T-helper 2 cell treated with Interferon-gamma antibody and Interleukin-4, amounts not matched to agents 100 ng/mL and 5 ng/mL, for 36 hours (primary cell): Measurements from ENCODE around the gene TRAF3IP1. TPM values are rescaled to one million over a fixed set of nuclear protein-coding genes. Genes with fewer than 3 reads are reported as not detected.
"Not testable (repeated sequence)": the region's sequence is repeated elsewhere in the genome, so short reads cannot be mapped to it uniquely, and the experiment has no call there.

Experiments used
- intact Hi-C: fragments of 100-400 bp; cut with micrococcal nuclease; formaldehyde crosslinking; loops from one replicate; pipeline ENCODE4 v1.15.1; 2023
- total RNA-seq: library from RNA; stranded (reverse); gene quantifications from 2 replicates; pipeline ENCODE4 v1.2.3, GENCODE V29; 2022

The TRAF3IP1 gene
- total RNA-seq, 1 donor from 2014 or later: 7.7 TPM

- intact Hi-C loops: no loop called here
Observed at GRCh38 chr2:238306672-238306998, 13.7 kb upstream of the TRAF3IP1 start.

- intact Hi-C loops: no loop called here
Observed at GRCh38 chr2:238308177-238308576, 12.1 kb upstream of the TRAF3IP1 start.

- intact Hi-C loops: not testable (repeated sequence)
Observed at GRCh38 chr2:238310721-238311120, 9.6 kb upstream of the TRAF3IP1 start.

- intact Hi-C loops: no loop called here
Observed at GRCh38 chr2:238313289-238313990, 6.9 kb upstream of the TRAF3IP1 start.

GRCh38 chr2:238313991-238314350, 6.3 kb upstream of the TRAF3IP1 start:
- intact Hi-C loops: no loop called here

GRCh38 chr2:238314576-238314975, 5.7 kb upstream of the TRAF3IP1 start:
- intact Hi-C loops: no loop called here

GRCh38 chr2:238315031-238315595, 5.2 kb upstream of the TRAF3IP1 start:
- intact Hi-C loops: no loop called here

- intact Hi-C loops: loop anchor here (1.0 kb wide), 2 partner anchors 32 to 106 kb away; partner anchors contain the start of genes ASB1 and PER2
Observed at GRCh38 chr2:238320648-238321281, 447 bp downstream of the TRAF3IP1 start.

GRCh38 chr2:238321467-238321866, 1.1 kb downstream of the TRAF3IP1 start:
- intact Hi-C loops: no loop called here

GRCh38 chr2:238322001-238322411, 1.7 kb downstream of the TRAF3IP1 start:
- intact Hi-C loops: no loop called here

GRCh38 chr2:238324248-238324647, 3.9 kb downstream of the TRAF3IP1 start:
- intact Hi-C loops: not testable (repeated sequence)

GRCh38 chr2:238325694-238326093, 5.4 kb downstream of the TRAF3IP1 start:
- intact Hi-C loops: no loop called here

GRCh38 chr2:238326801-238327365, 6.6 kb downstream of the TRAF3IP1 start:
- intact Hi-C loops: no loop called here

GRCh38 chr2:238327751-238328150, 7.4 kb downstream of the TRAF3IP1 start:
- intact Hi-C loops: no loop called here

GRCh38 chr2:238330391-238330790, 10.1 kb downstream of the TRAF3IP1 start:
- intact Hi-C loops: no loop called here

- intact Hi-C loops: no loop called here
Observed at GRCh38 chr2:238331916-238332315, 11.6 kb downstream of the TRAF3IP1 start.

- intact Hi-C loops: no loop called here
Observed at GRCh38 chr2:238334885-238335284, 14.6 kb downstream of the TRAF3IP1 start.

GRCh38 chr2:238335591-238335990, 15.3 kb downstream of the TRAF3IP1 start:
- intact Hi-C loops: not testable (repeated sequence)

GRCh38 chr2:238336151-238336550, 15.8 kb downstream of the TRAF3IP1 start:
- intact Hi-C loops: no loop called here

GRCh38 chr2:238336793-238337444, 16.6 kb downstream of the TRAF3IP1 start:
- intact Hi-C loops: no loop called here

- intact Hi-C loops: no loop called here
Observed at GRCh38 chr2:238337846-238338245, 17.5 kb downstream of the TRAF3IP1 start.
